PC-3 (cell line): ENCODE data around the gene ELP6. TPM values are rescaled to one million over a fixed set of nuclear protein-coding genes. Genes with fewer than 3 reads are reported as not detected.
A peak's percentile ranks its signal among the peaks of the same experiment; 100 is the strongest.

ENCODE experiments used
- ATAC-seq: fragments of 200-7000 bp; cut with Tn5 transposase; 2 replicates; pipeline ENCODE4 v1.9.1; 2020; ENCODE audit warnings: mild to moderate bottlenecking, moderate library complexity
- BruUV-seq: library from RNA; stranded (reverse); fragments of 400-500 nt; replicated peaks from 2 replicates; lab custom pipeline; 2021; lab: Mats Ljungman, UMichigan
- CTCF ChIA-PET: fragments of 300-600 bp; sonication (Branson Sonifier 250); formaldehyde crosslinking; loops from one replicate; lab custom pipeline; 2022; ENCODE audit warnings: antibody characterized with exemption; lab: Charles Lee
- POLR2A ChIA-PET: fragments of 300-600 bp; sonication (Branson Sonifier 250); formaldehyde crosslinking; loops from one replicate; lab custom pipeline; 2022; ENCODE audit warnings: antibody characterized with exemption; ENCODE audit not compliant: unreplicated experiment; lab: Charles Lee
- DNase-seq: peaks from one replicate; pipeline ENCODE4 v3.0.0-alpha.2; 2015
- H2AFZ ChIP-seq: fragments of 300-600 bp; sonication (generic); 2 replicates; pipeline ENCODE4 v1.6.0; 2016; ENCODE audit warnings: antibody characterized with exemption, low read length
- H3F3A ChIP-seq: fragments of 300-600 bp; sonication (generic); one replicate; pipeline ENCODE4 v1.6.0; 2017; ENCODE audit warnings: antibody characterized with exemption, low read length, control low read depth, mild to moderate bottlenecking; ENCODE audit not compliant: unreplicated experiment
- H3K27ac ChIP-seq: fragments of 300-600 bp; sonication (generic); 2 replicates; pipeline ENCODE4 v1.5.1; 2016; ENCODE audit warnings: mild to moderate bottlenecking, low read length
- H3K27me3 ChIP-seq: fragments of 300-600 bp; sonication (generic); 2 replicates; pipeline ENCODE4 v1.6.1; 2016; ENCODE audit warnings: low read length, mixed read lengths
- H3K36me3 ChIP-seq: fragments of 300-600 bp; sonication (generic); 2 replicates; pipeline ENCODE4 v1.6.1; 2016; ENCODE audit warnings: low read depth, mixed run types, low read length, mixed read lengths
- H3K4me1 ChIP-seq: fragments of 300-600 bp; sonication (generic); 2 replicates; pipeline ENCODE4 v1.5.1; 2016; ENCODE audit warnings: low read length; ENCODE audit not compliant: insufficient read depth
- H3K4me2 ChIP-seq: fragments of 300-600 bp; sonication (generic); 2 replicates; pipeline ENCODE4 v1.6.0; 2016; ENCODE audit warnings: low read length
- H3K4me3 ChIP-seq: fragments of 300-600 bp; sonication (generic); 2 replicates; pipeline ENCODE4 v1.5.1; 2016; ENCODE audit warnings: mild to moderate bottlenecking, low read length, mixed read lengths
- H3K79me2 ChIP-seq: fragments of 300-600 bp; sonication (generic); 2 replicates; pipeline ENCODE4 v1.6.1; 2017; ENCODE audit warnings: low read length, mixed read lengths
- H3K9ac ChIP-seq: fragments of 300-600 bp; sonication (generic); 2 replicates; pipeline ENCODE4 v1.6.0; 2016; ENCODE audit warnings: mild to moderate bottlenecking, low read length
- H3K9me2 ChIP-seq: fragments of 300-600 bp; sonication (generic); replicated peaks from 2 replicates; pipeline ENCODE4 v1.6.1; 2016; ENCODE audit warnings: mixed run types, low read length, mixed read lengths
- H3K9me3 ChIP-seq: fragments of 300-600 bp; sonication (generic); 2 replicates; pipeline ENCODE4 v1.6.1; 2016; ENCODE audit warnings: low read length, mixed read lengths
- H4K20me1 ChIP-seq: fragments of 300-600 bp; sonication (generic); 2 replicates; pipeline ENCODE4 v1.6.1; 2016; ENCODE audit warnings: low read length, mixed read lengths
- EZH2 ChIP-seq: fragments of 300-600 bp; sonication (generic); IDR thresholded peaks from one replicate; pipeline ENCODE4 v1.6.1; 2017; ENCODE audit warnings: antibody characterized with exemption, mild to moderate bottlenecking, low read length; ENCODE audit not compliant: unreplicated experiment
- EZH2phosphoT487 ChIP-seq: fragments of 300-600 bp; sonication (generic); IDR thresholded peaks from 2 replicates; pipeline ENCODE4 v1.6.1; 2018; ENCODE audit warnings: mild to moderate bottlenecking, antibody characterized with exemption, low read length, borderline replicate concordance
- intact Hi-C: fragments of 100-400 bp; cut with micrococcal nuclease; formaldehyde crosslinking; loops from 2 replicates; pipeline ENCODE4 v1.9.0; 2023
- total RNA-seq: library from RNA; depleted of rRNA; stranded (reverse); fragments of >200 nt; gene quantifications from 2 replicates; pipeline ENCODE4 v1.2.3, GENCODE V29; 2014
- TF ChIP-seq, protein P1 (sequence below): fragments of 300-600 bp; sonication (generic); conservative IDR thresholded peaks from 2 replicates; pipeline ENCODE4 v1.5.1; 2017; ENCODE audit warnings: antibody characterized with exemption, low read depth, mild to moderate bottlenecking, low read length

The ELP6 gene
- total RNA-seq, 1 experiment from 2014 or later: 64.5 TPM

GRCh38 chr3:47491186-47491585, 22.3 kb downstream of the ELP6 start:
- ChIA-PET POLR2A (no interaction called here), CTCF (no interaction called here)
- H3K9me3 ChIP-seq: no peaks in the 10 kb centered on the region
- ATAC-seq: no peak
- BruUV-seq: TSS peak; percentile 10
- DNase-seq: no peak
- no peak overlapping the region for H3K4me2 ChIP-seq
- intact Hi-C loops: no loop called here
- H3K4me3 ChIP-seq: no peak overlapping the region
- H3K79me2 ChIP-seq: no peaks in the 10 kb centered on the region
- no peaks in the 10 kb centered on the region for H3K9me2 ChIP-seq
- no peaks in the 10 kb centered on the region for H3F3A ChIP-seq
- no peaks in the 10 kb centered on the region for H3K27me3 ChIP-seq
- no peak overlapping the region for H3K27ac ChIP-seq
- peaks cover 6% of the 10 kb centered on the region; the same call in 1 of the 2 replicates for H3K36me3 ChIP-seq
- H3K9ac ChIP-seq: no peak overlapping the region
- TF ChIP-seq EZH2 (no peak), EZH2phosphoT487 (no peak)
- TF ChIP-seq, protein P1, sequence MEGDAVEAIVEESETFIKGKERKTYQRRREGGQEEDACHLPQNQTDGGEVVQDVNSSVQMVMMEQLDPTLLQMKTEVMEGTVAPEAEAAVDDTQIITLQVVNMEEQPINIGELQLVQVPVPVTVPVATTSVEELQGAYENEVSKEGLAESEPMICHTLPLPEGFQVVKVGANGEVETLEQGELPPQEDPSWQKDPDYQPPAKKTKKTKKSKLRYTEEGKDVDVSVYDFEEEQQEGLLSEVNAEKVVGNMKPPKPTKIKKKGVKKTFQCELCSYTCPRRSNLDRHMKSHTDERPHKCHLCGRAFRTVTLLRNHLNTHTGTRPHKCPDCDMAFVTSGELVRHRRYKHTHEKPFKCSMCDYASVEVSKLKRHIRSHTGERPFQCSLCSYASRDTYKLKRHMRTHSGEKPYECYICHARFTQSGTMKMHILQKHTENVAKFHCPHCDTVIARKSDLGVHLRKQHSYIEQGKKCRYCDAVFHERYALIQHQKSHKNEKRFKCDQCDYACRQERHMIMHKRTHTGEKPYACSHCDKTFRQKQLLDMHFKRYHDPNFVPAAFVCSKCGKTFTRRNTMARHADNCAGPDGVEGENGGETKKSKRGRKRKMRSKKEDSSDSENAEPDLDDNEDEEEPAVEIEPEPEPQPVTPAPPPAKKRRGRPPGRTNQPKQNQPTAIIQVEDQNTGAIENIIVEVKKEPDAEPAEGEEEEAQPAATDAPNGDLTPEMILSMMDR: no peak
- no peaks in the 10 kb centered on the region for H4K20me1 ChIP-seq
- no peaks in the 10 kb centered on the region for H3K4me1 ChIP-seq
- H2AFZ ChIP-seq: no peak overlapping the region

- Histone ChIP-seq H3F3A (no peaks in the 10 kb centered on the region), H3K27ac (no peak overlapping the region), H3K4me3 (no peak overlapping the region), H3K9me2 (no peaks in the 10 kb centered on the region), H3K36me3 (no peaks in the 10 kb centered on the region), H4K20me1 (no peaks in the 10 kb centered on the region), H3K79me2 (no peaks in the 10 kb centered on the region), H3K27me3 (no peaks in the 10 kb centered on the region), H3K9ac (no peak overlapping the region), H3K4me1 (peaks cover 6% of the 10 kb centered on the region; the same call in 1 of the 2 replicates), H2AFZ (no peak overlapping the region), H3K9me3 (no peaks in the 10 kb centered on the region), H3K4me2 (no peak overlapping the region)
- TF ChIP-seq, protein P1: no peak
- TF ChIP-seq EZH2phosphoT487: no peak
- no peak for TF ChIP-seq EZH2
- CTCF ChIA-PET: interaction anchor here (0.5 kb wide), 1 partner anchor 44 kb away, joined by 3 read pairs; no protein-coding TSS in a partner anchor
- POLR2A ChIA-PET: no interaction called here
- ATAC-seq: no peak
- no peak for DNase-seq
- intact Hi-C loops: no loop called here
- no TSS peak for BruUV-seq
Measured at GRCh38 chr3:47487265-47487664, 26.2 kb downstream of the ELP6 start.

DNA sequence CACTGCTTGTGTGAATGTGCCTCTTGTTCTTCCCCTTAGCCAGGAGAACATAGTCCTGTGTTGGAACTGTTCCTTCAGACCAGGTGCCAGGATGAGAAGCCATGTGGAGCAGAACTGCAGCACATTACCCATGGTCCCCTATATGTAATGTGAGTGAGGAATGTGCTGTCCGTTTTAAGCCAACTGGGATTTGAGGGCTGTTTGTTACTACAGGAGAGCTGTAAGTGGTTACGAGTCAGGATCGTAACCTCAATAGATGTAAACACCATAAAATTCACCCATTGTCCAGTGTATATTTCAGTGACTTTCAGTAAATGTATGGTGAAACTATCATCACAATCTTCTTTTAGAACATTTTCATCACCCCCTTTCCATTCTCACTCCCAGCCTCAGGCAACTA, 27.7 kb downstream of the ELP6 start:
- Histone ChIP-seq H3K4me2 (no peak overlapping the region), H3K27me3 (no peaks in the 10 kb centered on the region), H2AFZ (no peak overlapping the region), H4K20me1 (no peaks in the 10 kb centered on the region), H3K4me1 (peaks cover 6% of the 10 kb centered on the region; the same call in 1 of the 2 replicates), H3K9me2 (no peaks in the 10 kb centered on the region), H3K9ac (no peak overlapping the region), H3K4me3 (no peak overlapping the region), H3K27ac (peak overlapping the region; percentile 24), H3F3A (no peaks in the 10 kb centered on the region), H3K36me3 (no peaks in the 10 kb centered on the region), H3K9me3 (no peaks in the 10 kb centered on the region), H3K79me2 (no peaks in the 10 kb centered on the region)
- peak; percentile 97 for ATAC-seq
- DNase-seq: peak; percentile 71
- BruUV-seq: no TSS peak
- ChIA-PET CTCF (interaction anchor here (1.1 kb wide), 1 partner anchor 65 kb away, joined by 3 read pairs; no protein-coding TSS in a partner anchor), POLR2A (interaction anchor here (0.6 kb wide), 1 partner anchor 37 kb away, joined by 3 read pairs; no protein-coding TSS in a partner anchor)
- TF ChIP-seq, protein P1: no peak
- no peak for TF ChIP-seq EZH2phosphoT487
- TF ChIP-seq EZH2: no peak
- intact Hi-C loops: no loop called here
